ENCODE results near the gene LSM14A.
"Not testable (repeated sequence)": the region's sequence is repeated elsewhere in the genome, so short reads cannot be mapped to it uniquely, and the experiment has no call there.

LSM14A gene

DNA sequence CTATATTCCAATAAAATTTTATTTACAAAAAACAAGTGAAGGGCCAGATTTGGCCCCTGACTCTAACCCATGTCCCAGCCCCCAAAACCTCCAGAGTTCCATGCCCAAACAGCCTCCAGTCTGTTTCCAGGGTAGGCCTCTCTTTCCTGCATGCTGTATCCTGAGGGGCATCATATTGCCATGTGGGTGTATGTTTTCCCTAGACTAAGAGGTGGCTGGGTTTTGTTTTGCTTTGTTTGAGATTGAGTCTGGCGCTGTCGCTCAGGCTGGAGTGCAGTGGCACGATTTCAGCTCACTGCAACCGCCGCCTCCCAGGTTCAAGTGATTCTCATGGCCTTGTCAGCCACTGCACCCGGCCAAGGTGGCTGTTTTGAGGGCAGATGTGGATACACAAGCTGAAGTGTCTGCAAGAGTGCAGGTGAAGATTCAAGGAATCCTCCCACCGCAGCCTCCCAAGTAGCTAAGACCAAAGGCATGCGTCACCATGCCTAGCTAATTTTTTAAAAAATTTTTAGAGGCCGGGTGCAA, 23.6 kb upstream of the LSM14A start:
- no peak overlapping the region for H3K4me3 ChIP-seq (replicated peaks in 1 of 2; ENCODE audit: low read depth in 2 of 2, low read length in 2 of 2)
- no peak for DNase-seq (ENCODE audit: low read depth in 2 of 2)
- TF ChIP-seq, protein P1, sequence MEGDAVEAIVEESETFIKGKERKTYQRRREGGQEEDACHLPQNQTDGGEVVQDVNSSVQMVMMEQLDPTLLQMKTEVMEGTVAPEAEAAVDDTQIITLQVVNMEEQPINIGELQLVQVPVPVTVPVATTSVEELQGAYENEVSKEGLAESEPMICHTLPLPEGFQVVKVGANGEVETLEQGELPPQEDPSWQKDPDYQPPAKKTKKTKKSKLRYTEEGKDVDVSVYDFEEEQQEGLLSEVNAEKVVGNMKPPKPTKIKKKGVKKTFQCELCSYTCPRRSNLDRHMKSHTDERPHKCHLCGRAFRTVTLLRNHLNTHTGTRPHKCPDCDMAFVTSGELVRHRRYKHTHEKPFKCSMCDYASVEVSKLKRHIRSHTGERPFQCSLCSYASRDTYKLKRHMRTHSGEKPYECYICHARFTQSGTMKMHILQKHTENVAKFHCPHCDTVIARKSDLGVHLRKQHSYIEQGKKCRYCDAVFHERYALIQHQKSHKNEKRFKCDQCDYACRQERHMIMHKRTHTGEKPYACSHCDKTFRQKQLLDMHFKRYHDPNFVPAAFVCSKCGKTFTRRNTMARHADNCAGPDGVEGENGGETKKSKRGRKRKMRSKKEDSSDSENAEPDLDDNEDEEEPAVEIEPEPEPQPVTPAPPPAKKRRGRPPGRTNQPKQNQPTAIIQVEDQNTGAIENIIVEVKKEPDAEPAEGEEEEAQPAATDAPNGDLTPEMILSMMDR (IDR thresholded peaks at IDR 0.05; ENCODE audit: low read depth, low read length), result no peak

DNA sequence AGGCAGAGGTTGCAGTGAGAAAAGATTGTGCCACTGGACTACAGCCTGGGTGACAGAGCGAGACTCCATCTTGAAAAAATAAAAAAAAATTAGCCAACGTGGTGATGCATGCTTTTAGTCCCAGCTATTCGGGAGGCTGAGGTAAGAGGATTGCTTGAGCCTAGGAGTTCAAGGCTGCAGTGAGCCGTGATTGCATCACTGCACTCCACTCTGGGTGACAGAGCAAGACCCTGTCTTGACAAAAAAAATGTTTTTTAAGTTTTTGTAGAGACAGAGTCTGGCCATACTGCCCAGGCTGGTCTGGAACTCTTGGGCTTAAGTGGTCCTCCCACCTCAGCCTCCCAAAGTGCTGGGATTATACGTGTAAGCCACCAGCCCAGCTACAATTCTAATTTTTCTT, 22.4 kb upstream of the LSM14A start:
- no peak for DNase-seq (ENCODE audit: low read depth in 2 of 2)
- TF ChIP-seq, protein P1 (IDR thresholded peaks at IDR 0.05; ENCODE audit: low read depth, low read length), result no peak
- no peak overlapping the region for H3K4me3 ChIP-seq (replicated peaks in 1 of 2; ENCODE audit: low read depth in 2 of 2, low read length in 2 of 2)

DNA sequence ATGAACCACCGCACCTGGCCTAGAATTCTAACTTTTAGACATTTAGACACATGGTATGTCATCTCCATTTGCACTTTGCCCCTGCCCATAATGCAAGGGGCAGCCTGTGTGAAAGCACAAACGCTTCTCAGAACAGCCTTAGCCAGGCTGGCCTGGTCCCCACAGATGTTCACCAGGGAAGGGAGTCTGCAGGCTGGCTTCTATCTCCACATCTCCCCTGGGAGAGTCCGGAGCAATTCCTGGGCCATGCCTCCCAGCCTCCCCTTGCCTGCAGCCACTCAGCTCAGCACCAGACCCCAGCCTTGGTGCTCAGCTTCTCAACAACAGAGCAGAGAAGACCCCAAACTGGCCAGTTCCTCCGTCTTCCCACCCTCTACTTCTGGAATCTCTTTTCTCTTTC, 21.7 kb upstream of the LSM14A start:
- TF ChIP-seq, protein P1 (IDR thresholded peaks at IDR 0.05; ENCODE audit: low read depth, low read length), result no peak
- DNase-seq (ENCODE audit: low read depth in 2 of 2), result no peak
- H3K4me3 ChIP-seq (replicated peaks in 1 of 2; ENCODE audit: low read depth in 2 of 2, low read length in 2 of 2), result no peak overlapping the region

DNA sequence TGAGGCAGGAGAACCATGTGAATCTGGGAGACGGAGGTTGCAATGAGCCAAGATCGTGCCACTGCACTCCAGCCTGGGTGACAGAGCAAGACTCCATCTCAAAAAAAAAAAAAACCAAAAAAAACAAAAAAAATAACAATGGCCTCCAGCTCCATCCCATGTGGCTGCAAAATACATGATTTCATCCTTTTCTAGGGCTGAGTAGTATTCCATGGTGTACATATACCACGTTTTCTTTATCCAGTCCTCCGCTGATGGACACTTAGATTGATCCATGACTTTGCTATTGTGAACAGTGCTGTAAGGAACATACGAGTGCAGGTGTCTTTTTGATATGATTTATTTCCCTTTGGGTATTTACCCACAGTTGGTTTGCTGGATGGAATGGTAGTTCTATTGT, 20.9 kb upstream of the LSM14A start:
- DNase-seq (ENCODE audit: low read depth in 2 of 2), result no peak
- TF ChIP-seq, protein P1 (IDR thresholded peaks at IDR 0.05; ENCODE audit: low read depth, low read length), result no peak
- H3K4me3 ChIP-seq (replicated peaks in 1 of 2; ENCODE audit: low read depth in 2 of 2, low read length in 2 of 2), result no peak overlapping the region

DNA sequence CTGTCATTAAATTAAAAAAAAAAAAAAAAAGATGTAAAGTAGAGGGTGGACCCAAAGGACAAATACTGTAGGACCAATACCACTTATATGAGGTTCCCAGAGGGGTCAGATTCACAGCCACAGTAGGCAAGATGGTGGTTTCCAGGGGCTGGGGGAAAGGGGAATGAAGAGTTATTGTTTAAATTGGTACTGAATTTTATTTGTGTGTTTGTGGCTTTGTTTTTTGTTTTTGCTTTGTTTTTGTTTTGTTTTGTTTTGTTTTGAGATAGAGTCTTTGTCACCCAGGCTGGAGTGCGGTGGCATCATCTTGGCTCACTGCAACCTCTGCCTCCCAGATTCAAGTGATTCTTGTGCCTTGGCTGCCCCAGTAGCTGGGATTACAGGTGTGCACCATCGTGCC, 17.9 kb upstream of the LSM14A start:
- TF ChIP-seq, protein P1 (IDR thresholded peaks at IDR 0.05; ENCODE audit: low read depth, low read length), result no peak
- H3K4me3 ChIP-seq (replicated peaks in 1 of 2; ENCODE audit: low read depth in 2 of 2, low read length in 2 of 2), result no peak overlapping the region
- no peak for DNase-seq (ENCODE audit: low read depth in 2 of 2)

DNA sequence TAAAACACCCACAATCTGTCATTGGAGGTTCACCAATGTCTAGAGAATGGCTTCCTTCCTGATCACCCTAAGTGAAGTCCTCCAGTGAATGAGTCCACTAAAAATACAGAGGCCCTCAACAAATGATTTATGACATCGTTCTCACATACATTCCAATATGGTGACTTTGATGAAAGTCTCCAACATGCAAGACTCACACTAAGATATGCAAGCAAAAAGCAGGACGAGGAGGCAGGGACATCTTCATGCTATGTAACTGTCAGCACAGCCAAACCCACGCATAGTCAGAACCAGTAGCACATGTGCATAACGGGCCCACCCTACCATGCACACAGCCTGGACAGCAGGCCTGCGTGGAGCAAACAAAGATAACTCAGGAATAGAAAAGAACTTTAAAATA, 16.6 kb upstream of the LSM14A start:
- TF ChIP-seq, protein P1 (IDR thresholded peaks at IDR 0.05; ENCODE audit: low read depth, low read length), result no peak
- DNase-seq (ENCODE audit: low read depth in 2 of 2), result peak in 1 of 2 donors; percentile 36
- H3K4me3 ChIP-seq (replicated peaks in 1 of 2; ENCODE audit: low read depth in 2 of 2, low read length in 2 of 2), result no peak overlapping the region

DNA sequence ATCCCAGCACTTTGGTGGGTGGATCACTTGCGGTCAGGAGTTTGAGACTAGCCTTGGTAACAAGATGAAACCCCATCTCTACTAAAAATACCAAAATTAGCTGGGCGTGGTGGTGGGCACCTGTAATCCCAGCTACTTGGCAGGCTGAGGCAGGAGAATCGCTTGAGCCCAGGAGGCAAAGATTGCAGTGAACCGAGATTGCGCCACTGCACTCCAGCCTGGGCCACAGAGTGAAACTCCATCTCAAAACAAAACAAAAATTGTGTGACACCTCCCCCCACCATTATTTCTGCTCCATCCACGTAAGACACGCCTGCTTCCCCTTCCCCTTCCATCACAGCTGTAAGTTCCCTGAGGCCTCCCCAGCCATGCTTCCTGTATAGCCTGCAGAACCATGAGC, 13.3 kb upstream of the LSM14A start:
- H3K4me3 ChIP-seq (replicated peaks in 1 of 2; ENCODE audit: low read depth in 2 of 2, low read length in 2 of 2); DNase-seq (ENCODE audit: low read depth in 2 of 2): not testable (repeated sequence)

DNA sequence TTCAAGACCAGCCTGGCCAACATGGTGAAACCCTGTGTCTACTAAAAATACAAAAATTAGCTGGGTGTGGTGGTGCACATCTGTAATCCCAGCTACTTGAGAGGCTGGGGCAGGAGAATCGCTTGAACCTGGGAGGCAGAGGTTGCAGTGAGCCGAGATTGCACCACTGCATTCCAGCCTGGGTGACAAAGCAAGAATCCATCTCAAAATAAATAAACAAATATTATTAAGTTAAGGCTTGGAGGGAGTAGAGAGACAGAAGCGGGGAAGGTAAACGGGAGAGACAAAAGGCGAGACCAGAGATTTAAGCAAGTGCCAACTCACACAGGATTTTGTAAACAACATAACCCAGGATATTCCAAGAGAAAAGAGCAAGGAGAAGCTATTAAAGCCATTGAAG, 12.8 kb upstream of the LSM14A start:
- H3K4me3 ChIP-seq (replicated peaks in 1 of 2; ENCODE audit: low read depth in 2 of 2, low read length in 2 of 2); DNase-seq (ENCODE audit: low read depth in 2 of 2): not testable (repeated sequence)

DNA sequence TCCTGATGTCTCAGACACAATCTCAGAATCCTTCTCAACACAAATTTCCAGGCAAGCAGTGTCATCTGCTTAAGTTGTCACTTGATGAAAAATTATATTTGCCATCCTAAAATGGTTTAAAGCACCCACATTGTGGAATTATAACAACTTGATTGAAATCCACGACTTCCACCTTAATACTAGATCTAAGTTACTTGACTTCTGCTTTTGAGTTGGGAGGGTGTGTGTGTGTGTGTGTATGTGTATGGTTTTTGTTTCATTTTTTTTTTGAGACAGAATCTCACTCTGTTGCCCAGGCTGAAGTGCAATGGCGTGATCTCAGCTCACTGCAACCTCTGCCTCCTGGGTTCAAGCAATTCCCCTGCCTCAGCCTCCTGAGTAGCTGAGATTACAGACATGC, 10.4 kb upstream of the LSM14A start:
- DNase-seq (ENCODE audit: low read depth in 2 of 2); H3K4me3 ChIP-seq (replicated peaks in 1 of 2; ENCODE audit: low read depth in 2 of 2, low read length in 2 of 2): not testable (repeated sequence)
